GM12878 (cell line): ENCODE data around the gene GPBP1L1. TPM values are rescaled to one million over a fixed set of nuclear protein-coding genes. Genes with fewer than 3 reads are reported as not detected.

ENCODE experiments used
- ATAC-seq: fragments of 200-7000 bp; cut with Tn5 transposase; 3 replicates; pipeline ENCODE4 v1.9.1; 2020; ENCODE audit warnings: mild to moderate bottlenecking, moderate library complexity
- BruUV-seq: library from RNA; stranded (reverse); fragments of 400-500 nt; replicated peaks from 2 replicates; lab custom pipeline; 2021; lab: Mats Ljungman, UMichigan
- CTCF ChIA-PET: fragments of 300-600 bp; sonication (Branson Sonifier 250); formaldehyde crosslinking; extraction: SDS; loops from one replicate; lab custom pipeline; 2021; ENCODE audit warnings: inconsistent platforms; lab: Yijun Ruan, JAX
- POLR2A ChIA-PET: fragments of 350-600 bp; formaldehyde crosslinking; extraction: SDS; loops from one replicate; lab custom pipeline; 2021; ENCODE audit warnings: inconsistent platforms; lab: Charles Lee
- RAD21 ChIA-PET: fragments of 300-600 bp; sonication (Branson Sonifier 250); formaldehyde crosslinking; loops from one replicate; lab custom pipeline; 2023; ENCODE audit warnings: antibody characterized with exemption; ENCODE audit not compliant: unreplicated experiment; lab: Charles Lee
- SMC1A ChIA-PET: fragments of 300-600 bp; sonication (Branson Sonifier 250); formaldehyde crosslinking; loops from one replicate; lab custom pipeline; 2023; ENCODE audit not compliant: unreplicated experiment, uncharacterized antibody; lab: Charles Lee
- DNase-seq: peaks from one replicate; pipeline ENCODE4 v3.0.0-alpha.2; 2011; ENCODE audit warnings: low read depth, low spot score
- FAIRE-seq: peaks from 3 replicates; lab custom pipeline; 2011; peaks lifted over from hg19 to GRCh38; lab: Jason Lieb, UNC
- H2AFZ ChIP-seq: 2 replicates; pipeline ENCODE4 v1.6.0; 2011; ENCODE audit warnings: low read depth, low read length, control low read depth; ENCODE audit not compliant: control insufficient read depth
- H3K27ac ChIP-seq: 2 replicates; pipeline ENCODE4 v1.5.1; 2011; ENCODE audit warnings: control low read depth; ENCODE audit not compliant: control insufficient read depth, insufficient read depth
- H3K27me3 ChIP-seq, 2 experiments: replicated peaks in 1 of 2; 2 replicates each; pipeline versions ENCODE4 v1.6.0 to v1.6.1; 2011; ENCODE audit warnings: low read length in 1 of 2; ENCODE audit not compliant: control insufficient read depth in 2 of 2, insufficient read depth in 2 of 2
- H3K36me3 ChIP-seq, 2 experiments: 2 replicates each; pipeline ENCODE4 v1.5.1; 2011; ENCODE audit warnings: low read length in 1 of 2; ENCODE audit not compliant: control insufficient read depth in 2 of 2, insufficient read depth in 2 of 2
- H3K4me1 ChIP-seq: 2 replicates; pipeline ENCODE4 v1.6.1; 2011; ENCODE audit warnings: mild to moderate bottlenecking, low read length, moderate library complexity, mixed read lengths; ENCODE audit not compliant: control insufficient read depth, insufficient read depth
- H3K4me2 ChIP-seq: 2 replicates; pipeline ENCODE4 v1.6.0; 2011; ENCODE audit warnings: control low read depth; ENCODE audit not compliant: control insufficient read depth, insufficient read depth
- H3K4me3 ChIP-seq: fragments of 200-600 bp; sonication (generic); 2 replicates; pipeline ENCODE4 v1.5.1; 2016
- H3K79me2 ChIP-seq: 2 replicates; pipeline ENCODE4 v1.6.0; 2011; ENCODE audit warnings: low read length; ENCODE audit not compliant: control insufficient read depth, insufficient read depth
- H3K9ac ChIP-seq: 2 replicates; pipeline ENCODE4 v1.8.0; 2011; ENCODE audit warnings: low read length, control low read depth, mixed read lengths; ENCODE audit not compliant: control insufficient read depth, insufficient read depth
- H3K9me3 ChIP-seq: replicated peaks from 3 replicates; pipeline ENCODE4 v1.5.1; 2011; ENCODE audit warnings: mild to moderate bottlenecking, low read length; ENCODE audit not compliant: control insufficient read depth, insufficient read depth
- H4K20me1 ChIP-seq: 2 replicates; pipeline ENCODE4 v1.6.0; 2011; ENCODE audit not compliant: control insufficient read depth, insufficient read depth
- IKZF1 ChIP-seq: fragments of 450-650 bp; conservative IDR thresholded peaks from 2 replicates; pipeline ENCODE4 v1.6.1; 2017; ENCODE audit warnings: antibody characterized with exemption, mild to moderate bottlenecking
- IKZF2 ChIP-seq, 2 experiments: fragments of 450-650 bp; IDR thresholded peaks; 2 replicates each; pipeline ENCODE4 v1.6.1; 2017; ENCODE audit warnings: mild to moderate bottlenecking in 2 of 2, moderate library complexity in 2 of 2
- LARP7 ChIP-seq: fragments of 450-650 bp; IDR thresholded peaks from 2 replicates; pipeline ENCODE4 v1.6.1; 2017; ENCODE audit warnings: mild to moderate bottlenecking
- MLLT1 ChIP-seq: fragments of 450-650 bp; IDR thresholded peaks from 2 replicates; pipeline ENCODE4 v1.6.1; 2016; ENCODE audit warnings: mild to moderate bottlenecking
- NKRF ChIP-seq: fragments of 450-650 bp; conservative IDR thresholded peaks from 2 replicates; pipeline ENCODE4 v1.6.1; 2017; ENCODE audit warnings: mild to moderate bottlenecking, moderate library complexity
- SIN3A ChIP-seq: IDR thresholded peaks from 2 replicates; pipeline ENCODE4 v1.6.1; 2012; ENCODE audit warnings: low read depth, low read length, improper control_type of control experiment
- SUPT20H ChIP-seq: IDR thresholded peaks from 2 replicates; pipeline ENCODE4 v1.6.1; 2011; ENCODE audit warnings: low read depth, mild to moderate bottlenecking, low read length, moderate library complexity, borderline replicate concordance; ENCODE audit not compliant: control insufficient read depth
- ZNF24 ChIP-seq: fragments of 450-650 bp; IDR thresholded peaks from 2 replicates; pipeline ENCODE4 v1.6.1; 2017; ENCODE audit warnings: antibody characterized with exemption, mild to moderate bottlenecking
- ZNF274 ChIP-seq: IDR thresholded peaks from one replicate; pipeline ENCODE4 v1.8.0; 2011; ENCODE audit not compliant: insufficient read length, insufficient read depth
- ZNF592 ChIP-seq: fragments of 450-650 bp; IDR thresholded peaks from 2 replicates; pipeline ENCODE4 v1.6.1; 2017; ENCODE audit warnings: mild to moderate bottlenecking, moderate library complexity
- ZNF687 ChIP-seq: fragments of 450-650 bp; IDR thresholded peaks from 2 replicates; pipeline ENCODE4 v1.6.1; 2017; ENCODE audit warnings: mild to moderate bottlenecking, moderate library complexity
- WGBS: methylation state at CpG from one replicate; pipeline ENCODE4 v1.1.6; 2016; ENCODE audit warnings: low lambda C conversion rate; ENCODE audit not compliant: insufficient replicate concordance, insufficient coverage; ENCODE audit errors: missing lambda C conversion rate; 5-methylcytosine and 5-hydroxymethylcytosine counted together
- in situ Hi-C: fragments of 300-500 bp; cut with MboI; formaldehyde crosslinking; loops from 9 replicates; pipeline ENCODE4 v1.14.3; 2018; ENCODE audit warnings: mixed read lengths
- intact Hi-C: fragments of 100-400 bp; cut with micrococcal nuclease; formaldehyde crosslinking; loops from one replicate; pipeline ENCODE4 v1.14.2; 2022; ENCODE audit not compliant: unreplicated experiment
- polyA plus RNA-seq, 11 experiments: library from polyadenylated mRNA; depleted of rRNA in 4 of 11; unstranded in 6 of 11; stranded (reverse) in 5 of 11; fragments of >200 nt; fragmentation: Nextera tagmentation in 4 of 11; fragmentation: Illumina TruSeq in 1 of 11; extraction: Ambion mirVana in 4 of 11; extraction: Trizol in 1 of 11; gene quantifications; 1 replicate in 1 of 11; 2 replicates in 10 of 11; pipeline versions ENCODE4 v1.2.1 to v1.2.3, GENCODE V29; 2011 to 2016; ENCODE audit warnings: inconsistent platforms in 2 of 11, missing spikeins in 2 of 11, low read depth in 1 of 11
- total RNA-seq, 4 experiments: library from RNA; depleted of rRNA in 3 of 4; stranded (reverse); fragments of >200 nt in 3 of 4; fragmentation: Illumina TruSeq in 1 of 4; extraction: Trizol in 1 of 4; gene quantifications; 2 replicates each; pipeline versions ENCODE4 v1.2.1 to v1.2.3, GENCODE V29; 2013 to 2021

The GPBP1L1 gene
- total and polyA plus RNA-seq, 10 of the 15 experiments (the other 5 are each of a cell fraction or from before 2014, with no cell fraction given): 37.3 to 91.6 (median 81.2) TPM

GRCh38 chr1:45640293-45640692 lies 46.0 kb downstream of the GPBP1L1 start:
- H3K4me2 ChIP-seq: no peak overlapping the region
- BruUV-seq: no TSS peak
- TF ChIP-seq SIN3A (no peak), LARP7 (no peak), IKZF2 (IDR thresholded peaks at IDR 0.05) (no peak), NKRF (no peak), ZNF687 (no peak), MLLT1 (no peak), ZNF592 (no peak), SUPT20H (no peak), ZNF24 (no peak), IKZF1 (no peak), ZNF274 (no peak)
- no peak for DNase-seq
- H3K9ac ChIP-seq: no peak overlapping the region
- ATAC-seq: no peak
- no peaks in the 10 kb centered on the region for H3K9me3 ChIP-seq
- WGBS: 100% methylated on average over 1 of the region's 1 CpG
- SMC1A ChIA-PET: interaction anchor here (0.9 to 1.0 kb wide), 2 partner anchors 13 to 214 kb away, joined by 3 to 4 read pairs; no protein-coding TSS in a partner anchor
- no peak overlapping the region for H3K27ac ChIP-seq
- H4K20me1 ChIP-seq: no peaks in the 10 kb centered on the region
- H3K4me3 ChIP-seq: no peak overlapping the region
- H3K27me3 ChIP-seq: no peaks in the 10 kb centered on the region
- peaks cover 0 to 35% of the 10 kb centered on the region in 2 experiments for H3K36me3 ChIP-seq
- no peak for FAIRE-seq
- in situ Hi-C loops (no loop called here), intact Hi-C loops (no loop called here)
- no peaks in the 10 kb centered on the region for H3K4me1 ChIP-seq
- POLR2A ChIA-PET: no interaction called here
- RAD21 ChIA-PET: no interaction called here
- H3K79me2 ChIP-seq: no peaks in the 10 kb centered on the region; the same call in 1 of the 2 replicates
- no peak overlapping the region for H2AFZ ChIP-seq
- CTCF ChIA-PET: no interaction called here
